Neural cell (in vitro differentiated cells): ENCODE measurements around the gene ERC2. TPM values are rescaled to one million over a fixed set of nuclear protein-coding genes. Genes with fewer than 3 reads are reported as not detected.

Source experiments
- H2AFZ ChIP-seq: fragments of 200-600, 300-800 bp; sonication (generic), shearing (Covaris generic); 2 replicates; pipeline ENCODE4 v1.6.0; 2014; ENCODE audit warnings: low read depth, mild to moderate bottlenecking, antibody characterized with exemption, low read length, moderate library complexity
- H3F3A ChIP-seq: fragments of 200-600 bp; shearing (Covaris generic); 2 replicates; pipeline ENCODE4 v1.6.1; 2016; ENCODE audit warnings: mild to moderate bottlenecking, moderate library complexity, mixed read lengths, antibody characterized with exemption, low read length; ENCODE audit not compliant: insufficient read depth, poor library complexity, severe bottlenecking
- H3K27ac ChIP-seq: fragments of 200-600, 300-800 bp; sonication (generic), shearing (Covaris generic); 2 replicates; pipeline ENCODE4 v1.5.1; 2014; ENCODE audit warnings: mild to moderate bottlenecking, low read length, moderate library complexity
- H3K27me3 ChIP-seq: fragments of 300-800, 200-600 bp; sonication (generic), shearing (Covaris generic); 2 replicates; pipeline ENCODE4 v1.6.0; 2014; ENCODE audit warnings: mild to moderate bottlenecking, low read depth, low read length, moderate library complexity; ENCODE audit not compliant: insufficient read depth
- H3K36me3 ChIP-seq: fragments of 300-800, 200-600 bp; sonication (generic), shearing (Covaris generic); 2 replicates; pipeline ENCODE4 v1.5.1; 2014; ENCODE audit warnings: mild to moderate bottlenecking, antibody characterized with exemption, low read length, moderate library complexity; ENCODE audit not compliant: insufficient read depth
- H3K4me2 ChIP-seq: fragments of 300-800, 200-600 bp; sonication (generic), shearing (Covaris generic); 2 replicates; pipeline ENCODE4 v1.6.0; 2014; ENCODE audit warnings: mild to moderate bottlenecking, low read length
- H3K4me3 ChIP-seq: fragments of 300-800, 200-600 bp; sonication (generic), shearing (Covaris generic); 2 replicates; pipeline ENCODE4 v1.5.1; 2014; ENCODE audit warnings: mild to moderate bottlenecking, low read length, moderate library complexity
- H3K79me2 ChIP-seq: fragments of 200-600 bp; shearing (Covaris generic); replicated peaks from 2 replicates; pipeline ENCODE4 v1.6.0; 2014; ENCODE audit warnings: mild to moderate bottlenecking, low read length, moderate library complexity; ENCODE audit not compliant: insufficient read depth
- H3K9ac ChIP-seq: fragments of 300-800, 200-600 bp; sonication (generic), shearing (Covaris generic); 2 replicates; pipeline ENCODE4 v1.6.1; 2016; ENCODE audit warnings: mild to moderate bottlenecking, low read length, mixed read lengths
- H3K9me2 ChIP-seq: fragments of 200-600 bp; shearing (Covaris generic); 2 replicates; pipeline ENCODE4 v1.6.1; 2016; ENCODE audit warnings: mild to moderate bottlenecking, low read length, mixed read lengths; ENCODE audit not compliant: insufficient read depth
- H3K9me3 ChIP-seq: fragments of 200-600, 300-800 bp; sonication (generic), shearing (Covaris generic); 2 replicates; pipeline ENCODE4 v1.6.1; 2016; ENCODE audit warnings: mild to moderate bottlenecking, mixed run types, low read length, moderate library complexity, mixed read lengths
- H4K20me1 ChIP-seq: fragments of 200-600 bp; shearing (Covaris generic); 2 replicates; pipeline ENCODE4 v1.6.1; 2016; ENCODE audit warnings: mild to moderate bottlenecking, mixed run types; ENCODE audit not compliant: insufficient read depth
- EP300 ChIP-seq: fragments of 450-650 bp; conservative IDR thresholded peaks from 2 replicates; pipeline ENCODE4 v1.6.1; 2014; ENCODE audit warnings: antibody characterized with exemption, mild to moderate bottlenecking, moderate library complexity; ENCODE audit not compliant: poor library complexity, severe bottlenecking
- EZH2 ChIP-seq: fragments of 200-600, 300-800 bp; shearing (Covaris generic), sonication (generic); IDR thresholded peaks from 2 replicates; pipeline ENCODE4 v1.6.1; 2014; ENCODE audit warnings: antibody characterized with exemption, low read length, borderline replicate concordance, mild to moderate bottlenecking; ENCODE audit not compliant: insufficient read depth, poor library complexity, severe bottlenecking
- MXI1 ChIP-seq: fragments of 450-650 bp; conservative IDR thresholded peaks from 2 replicates; pipeline ENCODE4 v1.6.1; 2014; ENCODE audit warnings: antibody characterized with exemption, mild to moderate bottlenecking; ENCODE audit not compliant: poor library complexity, severe bottlenecking
- POLR2AphosphoS5 ChIP-seq: IDR thresholded peaks from 2 replicates; pipeline ENCODE4 v1.6.1; 2012
- RAD21 ChIP-seq: fragments of 450-650 bp; conservative IDR thresholded peaks from 2 replicates; pipeline ENCODE4 v1.6.1; 2014; ENCODE audit warnings: antibody characterized with exemption, mild to moderate bottlenecking, moderate library complexity
- SMC3 ChIP-seq: fragments of 450-650 bp; conservative IDR thresholded peaks from 2 replicates; pipeline ENCODE4 v1.6.1; 2014; ENCODE audit warnings: antibody characterized with exemption, mild to moderate bottlenecking, moderate library complexity; ENCODE audit not compliant: poor library complexity
- TAF1 ChIP-seq: IDR thresholded peaks from 2 replicates; pipeline ENCODE4 v1.6.1; 2012; ENCODE audit warnings: low read depth
- polyA plus RNA-seq: library from polyadenylated mRNA; depleted of rRNA; stranded (reverse); fragments of >200 nt; gene quantifications from 2 replicates; pipeline ENCODE4 v1.2.3, GENCODE V29; 2014
- TF ChIP-seq, protein P1 (sequence below): fragments of 450-650 bp; IDR thresholded peaks from 2 replicates; pipeline ENCODE4 v1.5.1; 2014; ENCODE audit warnings: antibody characterized with exemption, mild to moderate bottlenecking, moderate library complexity; ENCODE audit not compliant: poor library complexity, severe bottlenecking
- TF ChIP-seq, protein P2 (sequence below): IDR thresholded peaks from 2 replicates; pipeline ENCODE4 v1.6.1; 2012; ENCODE audit warnings: borderline replicate concordance

ERC2 gene
- polyA plus RNA-seq, 1 donor from 2014 or later, result 60.4 TPM

DNA sequence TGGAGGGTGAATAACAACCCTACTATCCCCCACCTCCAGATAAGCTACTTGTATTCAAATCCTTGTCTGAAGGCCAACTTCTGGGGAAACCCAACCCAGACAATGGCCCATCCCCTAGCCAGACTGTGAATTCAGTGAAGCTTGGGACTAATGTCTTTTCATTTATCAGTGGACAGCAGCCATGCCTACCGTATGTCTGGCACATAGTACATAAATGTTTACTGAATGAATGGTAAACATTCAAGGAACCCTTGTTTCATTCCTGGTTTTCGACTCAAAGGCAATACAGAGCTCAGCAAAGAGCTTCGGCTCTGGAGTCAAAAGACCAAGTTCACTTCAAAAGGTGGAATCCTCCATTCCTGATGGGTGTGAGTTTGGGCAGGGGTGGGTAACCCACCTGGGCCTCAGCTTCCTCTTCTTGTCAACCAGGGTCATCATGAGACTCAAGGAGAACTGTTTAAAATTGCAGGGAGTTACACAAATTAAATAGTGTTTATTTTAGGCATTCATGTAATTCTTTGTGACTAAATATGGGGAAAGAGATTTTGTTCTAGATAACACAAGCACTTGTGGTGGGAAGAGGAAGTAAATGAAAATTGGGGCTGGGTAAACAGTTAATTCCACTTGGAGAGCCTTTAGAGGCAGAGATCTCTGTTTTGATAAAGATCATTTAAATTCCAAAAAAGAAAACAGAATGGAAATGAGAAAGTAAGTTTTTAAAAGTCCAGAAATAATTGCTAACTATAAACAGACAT, 677.5 kb downstream of the ERC2 start:
- Histone ChIP-seq H3F3A (no peaks in the 10 kb centered on the region), H3K27ac (no peak overlapping the region), H3K9ac (no peak overlapping the region), H2AFZ (no peak overlapping the region), H4K20me1 (no peaks in the 10 kb centered on the region), H3K27me3 (no peaks in the 10 kb centered on the region), H3K9me3 (no peaks in the 10 kb centered on the region), H3K9me2 (no peaks in the 10 kb centered on the region), H3K79me2 (no peaks in the 10 kb centered on the region), H3K36me3 (no peaks in the 10 kb centered on the region), H3K4me3 (no peak overlapping the region), H3K4me2 (no peak overlapping the region)
- TF ChIP-seq TAF1 (no peak), EZH2 (no peak), RAD21 (no peak), POLR2AphosphoS5 (no peak), EP300 (no peak), SMC3 (no peak), MXI1 (no peak)
- TF ChIP-seq, protein P1, sequence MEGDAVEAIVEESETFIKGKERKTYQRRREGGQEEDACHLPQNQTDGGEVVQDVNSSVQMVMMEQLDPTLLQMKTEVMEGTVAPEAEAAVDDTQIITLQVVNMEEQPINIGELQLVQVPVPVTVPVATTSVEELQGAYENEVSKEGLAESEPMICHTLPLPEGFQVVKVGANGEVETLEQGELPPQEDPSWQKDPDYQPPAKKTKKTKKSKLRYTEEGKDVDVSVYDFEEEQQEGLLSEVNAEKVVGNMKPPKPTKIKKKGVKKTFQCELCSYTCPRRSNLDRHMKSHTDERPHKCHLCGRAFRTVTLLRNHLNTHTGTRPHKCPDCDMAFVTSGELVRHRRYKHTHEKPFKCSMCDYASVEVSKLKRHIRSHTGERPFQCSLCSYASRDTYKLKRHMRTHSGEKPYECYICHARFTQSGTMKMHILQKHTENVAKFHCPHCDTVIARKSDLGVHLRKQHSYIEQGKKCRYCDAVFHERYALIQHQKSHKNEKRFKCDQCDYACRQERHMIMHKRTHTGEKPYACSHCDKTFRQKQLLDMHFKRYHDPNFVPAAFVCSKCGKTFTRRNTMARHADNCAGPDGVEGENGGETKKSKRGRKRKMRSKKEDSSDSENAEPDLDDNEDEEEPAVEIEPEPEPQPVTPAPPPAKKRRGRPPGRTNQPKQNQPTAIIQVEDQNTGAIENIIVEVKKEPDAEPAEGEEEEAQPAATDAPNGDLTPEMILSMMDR, result no peak
- TF ChIP-seq, protein P2, sequence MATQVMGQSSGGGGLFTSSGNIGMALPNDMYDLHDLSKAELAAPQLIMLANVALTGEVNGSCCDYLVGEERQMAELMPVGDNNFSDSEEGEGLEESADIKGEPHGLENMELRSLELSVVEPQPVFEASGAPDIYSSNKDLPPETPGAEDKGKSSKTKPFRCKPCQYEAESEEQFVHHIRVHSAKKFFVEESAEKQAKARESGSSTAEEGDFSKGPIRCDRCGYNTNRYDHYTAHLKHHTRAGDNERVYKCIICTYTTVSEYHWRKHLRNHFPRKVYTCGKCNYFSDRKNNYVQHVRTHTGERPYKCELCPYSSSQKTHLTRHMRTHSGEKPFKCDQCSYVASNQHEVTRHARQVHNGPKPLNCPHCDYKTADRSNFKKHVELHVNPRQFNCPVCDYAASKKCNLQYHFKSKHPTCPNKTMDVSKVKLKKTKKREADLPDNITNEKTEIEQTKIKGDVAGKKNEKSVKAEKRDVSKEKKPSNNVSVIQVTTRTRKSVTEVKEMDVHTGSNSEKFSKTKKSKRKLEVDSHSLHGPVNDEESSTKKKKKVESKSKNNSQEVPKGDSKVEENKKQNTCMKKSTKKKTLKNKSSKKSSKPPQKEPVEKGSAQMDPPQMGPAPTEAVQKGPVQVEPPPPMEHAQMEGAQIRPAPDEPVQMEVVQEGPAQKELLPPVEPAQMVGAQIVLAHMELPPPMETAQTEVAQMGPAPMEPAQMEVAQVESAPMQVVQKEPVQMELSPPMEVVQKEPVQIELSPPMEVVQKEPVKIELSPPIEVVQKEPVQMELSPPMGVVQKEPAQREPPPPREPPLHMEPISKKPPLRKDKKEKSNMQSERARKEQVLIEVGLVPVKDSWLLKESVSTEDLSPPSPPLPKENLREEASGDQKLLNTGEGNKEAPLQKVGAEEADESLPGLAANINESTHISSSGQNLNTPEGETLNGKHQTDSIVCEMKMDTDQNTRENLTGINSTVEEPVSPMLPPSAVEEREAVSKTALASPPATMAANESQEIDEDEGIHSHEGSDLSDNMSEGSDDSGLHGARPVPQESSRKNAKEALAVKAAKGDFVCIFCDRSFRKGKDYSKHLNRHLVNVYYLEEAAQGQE, result no peak

DNA sequence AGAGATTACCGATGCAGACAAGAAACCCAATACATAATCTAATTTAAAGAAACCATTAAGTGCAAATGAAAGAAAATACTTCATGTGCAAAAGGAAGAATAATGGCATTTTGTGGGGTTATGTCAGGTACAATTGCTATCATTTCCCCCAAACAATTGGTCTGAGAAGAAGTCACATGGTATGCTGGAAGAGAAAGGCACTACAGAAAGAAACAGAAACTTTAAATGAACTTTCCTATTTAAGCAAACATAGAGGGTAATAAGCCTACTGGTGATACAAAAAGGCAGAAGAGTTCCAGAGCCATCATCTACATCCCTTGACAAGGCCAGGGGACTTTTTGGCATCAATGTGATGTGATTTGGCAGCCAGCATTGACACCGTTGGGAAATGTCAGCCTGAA, 678.8 kb downstream of the ERC2 start:
- Histone ChIP-seq H3K27ac (no peak overlapping the region), H3K27me3 (no peaks in the 10 kb centered on the region), H4K20me1 (no peaks in the 10 kb centered on the region), H3K36me3 (no peaks in the 10 kb centered on the region), H3K4me2 (no peak overlapping the region), H3K9me3 (no peaks in the 10 kb centered on the region), H2AFZ (no peak overlapping the region), H3K9me2 (no peaks in the 10 kb centered on the region), H3K79me2 (no peaks in the 10 kb centered on the region), H3K4me3 (no peak overlapping the region), H3F3A (no peaks in the 10 kb centered on the region), H3K9ac (no peak overlapping the region)
- TF ChIP-seq RAD21, result no peak
- TF ChIP-seq POLR2AphosphoS5, result no peak
- no peak for TF ChIP-seq TAF1
- TF ChIP-seq, protein P2, result no peak
- no peak for TF ChIP-seq EP300
- no peak for TF ChIP-seq SMC3
- TF ChIP-seq, protein P1, result no peak
- TF ChIP-seq EZH2, result no peak
- no peak for TF ChIP-seq MXI1
